ENCODE data around the gene GPATCH8. TPM values are rescaled to one million over a fixed set of nuclear protein-coding genes. Genes with fewer than 3 reads are reported as not detected.

Gene GPATCH8
- total and polyA plus RNA-seq, 9 of the 15 experiments (the other 6 are each of a cell fraction or from before 2014, with no cell fraction given), result 10.6 to 29.6 (median 13.2) TPM

GRCh38 chr17:44503147-44504029 lies at the start of gene GPATCH8 (continued):
- TF ChIP-seq PCBP1 (IDR thresholded peaks at IDR 0.05; ENCODE audit: low read depth, low read length, poor library complexity, severe bottlenecking), result no peak
- TF ChIP-seq ZNF785 (CRISPR knock-in tag; IDR thresholded peaks at IDR 0.05), result no peak
- TF ChIP-seq GTF2E2 (tag; IDR thresholded peaks at IDR 0.05), result peak; percentile 66; the same call in 1 of the 2 replicates
- TF ChIP-seq NFYB (IDR thresholded peaks at IDR 0.05; ENCODE audit: extremely low read depth, insufficient read length), result no peak
- TF ChIP-seq ZNF668 (CRISPR knock-in tag; IDR thresholded peaks at IDR 0.05), result no peak; the same call in 1 of the 2 replicates
- peak; percentile 86; the same call in 1 of the 2 replicates for TF ChIP-seq ZNF589 (CRISPR knock-in tag; IDR thresholded peaks at IDR 0.05; ENCODE audit: low read depth)
- no peak for TF ChIP-seq ZNF436 (CRISPR knock-in tag; IDR thresholded peaks at IDR 0.05)
- TF ChIP-seq RAD51 (IDR thresholded peaks at IDR 0.05; ENCODE audit: borderline replicate concordance, low read depth), result no peak
- TF ChIP-seq MAZ (CRISPR knock-in tag; conservative IDR thresholded peaks at IDR 0.05 in 1 of 2, IDR thresholded peaks at IDR 0.05 in 1 of 2), result peak; percentile 93 to 96
- TF ChIP-seq CTCFL (IDR thresholded peaks at IDR 0.05; ENCODE audit: borderline replicate concordance, insufficient read depth, low read depth, low read length, poor library complexity, severe bottlenecking), result no peak
- no peak for TF ChIP-seq TSHZ1 (CRISPR knock-in tag; IDR thresholded peaks at IDR 0.05)
- no peak for TF ChIP-seq ZBTB49 (CRISPR knock-in tag; IDR thresholded peaks at IDR 0.05; ENCODE audit: borderline replicate concordance)
- TF ChIP-seq ZEB2 (IDR thresholded peaks at IDR 0.05), result no peak
- no peak for TF ChIP-seq RNF219 (CRISPR knock-in tag; IDR thresholded peaks at IDR 0.05)
- peak; percentile 13; the same call in 1 of the 2 replicates for TF ChIP-seq EP300 (IDR thresholded peaks at IDR 0.05; ENCODE audit: low read length)
- TF ChIP-seq ZNF124 (CRISPR knock-in tag; IDR thresholded peaks at IDR 0.05), result no peak

All from K562 (cell line).